KMS-11 (cell line): ENCODE data around the gene TMEM37.
A peak's percentile ranks its signal among the peaks of the same experiment; 100 is the strongest.

Experiments used
- H2AFZ ChIP-seq: fragments of 200-600 bp; sonication (generic); 2 replicates; pipeline ENCODE4 v1.6.1; 2016; ENCODE audit warnings: antibody characterized with exemption, mixed run types, low read depth
- H3K27ac ChIP-seq: fragments of 200-600 bp; sonication (generic); 2 replicates; pipeline ENCODE4 v1.6.1; 2016; ENCODE audit warnings: mild to moderate bottlenecking, mixed run types
- H3K27me3 ChIP-seq: fragments of 200-600 bp; sonication (generic); 2 replicates; pipeline ENCODE4 v1.6.1; 2017; ENCODE audit warnings: mild to moderate bottlenecking, low read depth, mixed run types, moderate library complexity; ENCODE audit not compliant: insufficient read depth
- H3K36me3 ChIP-seq: fragments of 200-600 bp; sonication (generic); 2 replicates; pipeline ENCODE4 v1.6.1; 2017; ENCODE audit warnings: mild to moderate bottlenecking, mixed run types; ENCODE audit not compliant: insufficient read depth
- H3K4me1 ChIP-seq: fragments of 200-600 bp; sonication (generic); 2 replicates; pipeline ENCODE4 v1.6.1; 2016; ENCODE audit warnings: mild to moderate bottlenecking, low read depth, mixed run types; ENCODE audit not compliant: poor library complexity, severe bottlenecking
- H3K4me2 ChIP-seq: fragments of 200-600 bp; sonication (generic); 2 replicates; pipeline ENCODE4 v1.7.0; 2016; ENCODE audit warnings: mild to moderate bottlenecking, mixed run types
- H3K4me3 ChIP-seq: fragments of 200-600 bp; sonication (generic); IDR thresholded peaks from 2 replicates; pipeline ENCODE4 v1.6.1; 2017; ENCODE audit warnings: low read depth, low read length, mixed read lengths; ENCODE audit not compliant: insufficient read depth
- H3K79me2 ChIP-seq: fragments of 200-600 bp; sonication (generic); 2 replicates; pipeline ENCODE4 v1.6.1; 2016; ENCODE audit warnings: low read depth, mixed run types; ENCODE audit not compliant: insufficient read depth
- H3K9ac ChIP-seq: fragments of 200-600 bp; sonication (generic); 2 replicates; pipeline ENCODE4 v1.6.1; 2016; ENCODE audit warnings: mild to moderate bottlenecking, mixed run types
- H4K20me1 ChIP-seq: fragments of 200-600 bp; sonication (generic); 2 replicates; pipeline ENCODE4 v1.6.1; 2016; ENCODE audit warnings: mild to moderate bottlenecking, mixed run types; ENCODE audit not compliant: insufficient read depth
- TF ChIP-seq, protein P1 (sequence below): fragments of 200-600 bp; sonication (generic); conservative IDR thresholded peaks from 2 replicates; pipeline ENCODE4 v1.6.1; 2017; ENCODE audit warnings: low read depth, mild to moderate bottlenecking, antibody characterized with exemption, low read length, moderate library complexity, mixed read lengths

TMEM37 gene

GRCh38 chr2:119407430-119408220, 24.0 kb upstream of the TMEM37 start:
- Histone ChIP-seq H2AFZ (peak overlapping the region; percentile 38; the same call in 1 of the 2 replicates), H3K9ac (no peak overlapping the region), H3K4me1 (peaks cover 8% of the 10 kb centered on the region), H3K4me3 (no peak overlapping the region), H3K79me2 (no peaks in the 10 kb centered on the region), H3K36me3 (no peaks in the 10 kb centered on the region), H3K4me2 (0 out of 2 replicates have a peak overlapping the region, but pooled peaks have one; percentile 21), H3K27me3 (no peaks in the 10 kb centered on the region), H3K27ac (0 out of 2 replicates have a peak overlapping the region, but pooled peaks have one; percentile 15), H4K20me1 (no peaks in the 10 kb centered on the region)
- TF ChIP-seq, protein P1, sequence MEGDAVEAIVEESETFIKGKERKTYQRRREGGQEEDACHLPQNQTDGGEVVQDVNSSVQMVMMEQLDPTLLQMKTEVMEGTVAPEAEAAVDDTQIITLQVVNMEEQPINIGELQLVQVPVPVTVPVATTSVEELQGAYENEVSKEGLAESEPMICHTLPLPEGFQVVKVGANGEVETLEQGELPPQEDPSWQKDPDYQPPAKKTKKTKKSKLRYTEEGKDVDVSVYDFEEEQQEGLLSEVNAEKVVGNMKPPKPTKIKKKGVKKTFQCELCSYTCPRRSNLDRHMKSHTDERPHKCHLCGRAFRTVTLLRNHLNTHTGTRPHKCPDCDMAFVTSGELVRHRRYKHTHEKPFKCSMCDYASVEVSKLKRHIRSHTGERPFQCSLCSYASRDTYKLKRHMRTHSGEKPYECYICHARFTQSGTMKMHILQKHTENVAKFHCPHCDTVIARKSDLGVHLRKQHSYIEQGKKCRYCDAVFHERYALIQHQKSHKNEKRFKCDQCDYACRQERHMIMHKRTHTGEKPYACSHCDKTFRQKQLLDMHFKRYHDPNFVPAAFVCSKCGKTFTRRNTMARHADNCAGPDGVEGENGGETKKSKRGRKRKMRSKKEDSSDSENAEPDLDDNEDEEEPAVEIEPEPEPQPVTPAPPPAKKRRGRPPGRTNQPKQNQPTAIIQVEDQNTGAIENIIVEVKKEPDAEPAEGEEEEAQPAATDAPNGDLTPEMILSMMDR = peak; percentile 71

DNA sequence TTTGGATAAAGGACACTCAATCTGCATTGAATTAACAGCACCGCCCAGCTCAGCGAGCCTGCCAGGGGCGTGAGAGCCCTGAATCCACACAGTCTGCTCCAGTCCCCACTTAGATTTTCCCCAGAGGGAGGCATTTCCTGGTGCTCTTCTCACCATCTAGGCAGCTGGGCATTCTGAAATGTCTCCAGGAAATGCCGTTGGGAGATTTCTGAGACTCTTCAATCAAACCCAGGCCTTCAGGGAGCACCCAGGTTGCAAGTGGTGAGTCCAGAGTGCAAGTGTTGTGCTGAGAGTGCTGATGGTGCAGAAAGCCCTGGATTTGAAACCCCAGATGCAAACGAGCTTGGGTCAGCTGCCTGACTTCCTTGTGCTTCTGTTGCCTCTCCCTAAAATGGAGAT, 23.4 kb upstream of the TMEM37 start:
- H3K27me3 ChIP-seq = no peaks in the 10 kb centered on the region
- peak overlapping the region; percentile 38; the same call in 1 of the 2 replicates for H2AFZ ChIP-seq
- TF ChIP-seq, protein P1 = no peak
- H3K4me1 ChIP-seq = peaks cover 8% of the 10 kb centered on the region
- no peaks in the 10 kb centered on the region for H3K36me3 ChIP-seq
- no peaks in the 10 kb centered on the region for H4K20me1 ChIP-seq
- 0 out of 2 replicates have a peak overlapping the region, but pooled peaks have one; percentile 21 for H3K4me2 ChIP-seq
- no peak overlapping the region for H3K4me3 ChIP-seq
- H3K9ac ChIP-seq = no peak overlapping the region
- 0 out of 2 replicates have a peak overlapping the region, but pooled peaks have one; percentile 15 for H3K27ac ChIP-seq
- no peaks in the 10 kb centered on the region for H3K79me2 ChIP-seq

- H3K27me3 ChIP-seq = no peaks in the 10 kb centered on the region
- no peak overlapping the region for H3K27ac ChIP-seq
- peaks cover 8% of the 10 kb centered on the region for H3K4me1 ChIP-seq
- H3K36me3 ChIP-seq = no peaks in the 10 kb centered on the region
- no peaks in the 10 kb centered on the region for H4K20me1 ChIP-seq
- H3K9ac ChIP-seq = no peak overlapping the region
- TF ChIP-seq, protein P1 = no peak
- no peak overlapping the region for H3K4me2 ChIP-seq
- no peak overlapping the region for H3K4me3 ChIP-seq
- H2AFZ ChIP-seq = no peak overlapping the region
- H3K79me2 ChIP-seq = no peaks in the 10 kb centered on the region
Observed at GRCh38 chr2:119409506-119409905, 22.1 kb upstream of the TMEM37 start.

DNA sequence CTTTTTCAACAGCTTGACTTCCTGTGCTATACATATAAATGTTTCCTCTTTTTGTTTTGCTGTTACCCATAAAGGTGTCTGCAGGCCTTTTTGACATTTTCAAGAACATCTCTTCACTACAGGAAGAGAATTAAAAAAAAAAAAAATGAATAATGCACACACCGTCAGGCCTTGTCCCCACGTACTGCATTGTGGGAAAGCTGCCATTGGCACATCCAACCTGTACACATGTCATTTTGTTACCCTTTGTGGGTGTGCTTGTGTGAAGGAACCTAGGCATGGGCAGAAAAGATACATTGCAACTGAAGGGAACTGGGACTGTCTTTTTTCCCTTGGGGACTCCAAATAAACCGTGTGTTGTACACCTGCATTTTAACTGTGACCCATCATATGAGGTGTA, 16.8 kb upstream of the TMEM37 start:
- no peaks in the 10 kb centered on the region for H3K27me3 ChIP-seq
- H2AFZ ChIP-seq = no peak overlapping the region
- no peaks in the 10 kb centered on the region for H3K79me2 ChIP-seq
- H3K27ac ChIP-seq = no peak overlapping the region
- TF ChIP-seq, protein P1 = no peak
- no peak overlapping the region for H3K9ac ChIP-seq
- H3K4me3 ChIP-seq = no peak overlapping the region
- no peaks in the 10 kb centered on the region for H3K36me3 ChIP-seq
- H3K4me2 ChIP-seq = no peak overlapping the region
- no peaks in the 10 kb centered on the region for H3K4me1 ChIP-seq
- H4K20me1 ChIP-seq = no peaks in the 10 kb centered on the region
